ENCODE data around the gene TLE5.
"Not testable (repeated sequence)": the region's sequence is repeated elsewhere in the genome, so short reads cannot be mapped to it uniquely, and the experiment has no call there.

Gene TLE5

GRCh38 chr19:3054972-3055740, 7.1 kb downstream of the TLE5 start:
- Histone ChIP-seq H3K36me3 (ENCODE audit: control insufficient read depth in 5 of 5, insufficient read depth in 5 of 5, low read length in 5 of 5) (peaks cover 0 to 68% (median 57%) of the 10 kb centered on the region in 5 donors), H3K27me3 (ENCODE audit: control insufficient read depth in 5 of 5, insufficient read depth in 4 of 5, low read length in 5 of 5) (no peaks in the 10 kb centered on the region), H3K27ac (ENCODE audit: low read depth, low read length) (no peak overlapping the region), H3K4me3 (ENCODE audit: low read depth in 1 of 5, low read length in 5 of 5) (no peak overlapping the region), H3K9me3 (ENCODE audit: control insufficient read depth in 5 of 5, low read length in 5 of 5) (no peaks in the 10 kb centered on the region), H3K4me1 (ENCODE audit: control insufficient read depth in 5 of 5, insufficient read depth in 5 of 5, low read length in 5 of 5) (peaks cover 3 to 38% (median 34%) of the 10 kb centered on the region in 5 donors), H3K9ac (ENCODE audit: low read length in 5 of 5) (no peak overlapping the region)

DNA sequence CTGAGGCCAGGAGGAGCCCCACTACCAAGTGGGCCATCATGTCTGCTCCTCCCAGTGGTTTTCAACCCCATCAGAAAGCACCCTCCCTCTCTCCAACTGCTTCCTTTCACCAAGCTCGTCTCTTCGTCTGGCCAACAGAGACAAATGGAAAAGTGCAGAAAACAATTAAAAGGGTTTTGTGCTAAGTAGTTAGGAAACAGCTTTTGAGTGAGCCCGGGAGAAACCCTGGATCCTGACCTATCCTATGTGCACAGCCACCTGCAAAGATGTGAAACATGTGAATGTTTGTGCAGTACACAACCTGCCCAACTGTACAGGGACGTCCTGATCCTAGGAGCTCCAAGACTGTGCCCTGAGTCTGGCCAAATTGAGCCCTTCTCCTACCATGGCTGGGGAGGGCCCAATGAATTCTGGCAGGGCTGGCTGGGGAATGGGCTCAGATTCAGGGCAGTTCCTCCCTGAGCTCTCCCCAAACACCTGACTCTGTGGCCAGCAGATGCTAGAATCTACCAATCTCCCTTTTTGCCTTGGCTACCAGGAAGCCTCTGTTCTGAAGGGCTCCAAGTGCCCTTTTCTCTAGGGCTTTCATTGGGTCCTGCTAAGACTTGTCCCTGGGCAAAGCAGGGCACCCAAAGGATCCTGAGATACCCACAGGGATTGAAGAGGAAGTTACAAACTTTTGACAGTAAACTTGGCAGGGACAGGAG, 7.9 kb downstream of the TLE5 start:
- H3K4me1 ChIP-seq (ENCODE audit: control insufficient read depth in 5 of 5, insufficient read depth in 5 of 5, low read length in 5 of 5): peaks cover 2 to 31% (median 26%) of the 10 kb centered on the region in 5 donors

DNA sequence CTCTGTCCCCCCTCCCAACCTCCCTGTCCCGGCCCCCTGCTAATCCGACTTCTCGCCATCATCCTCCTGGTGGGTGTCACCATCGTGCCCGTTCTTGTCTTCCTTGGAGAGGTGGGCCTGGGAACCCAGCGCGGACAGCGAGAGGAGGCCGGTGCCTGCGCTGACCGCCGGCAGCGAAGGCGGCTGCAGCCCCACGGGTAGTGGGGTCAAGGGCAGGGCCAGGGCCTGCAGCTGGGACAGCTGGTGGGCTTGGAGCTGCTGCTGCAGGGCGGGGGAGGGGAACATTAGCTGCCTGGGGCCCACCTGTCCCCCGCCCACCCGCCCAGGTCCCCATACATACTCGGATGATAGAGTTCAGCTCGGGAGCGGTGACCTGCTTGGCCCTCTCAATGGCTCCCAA, 8.5 kb downstream of the TLE5 start:
- Histone ChIP-seq H3K4me1 (ENCODE audit: control insufficient read depth in 5 of 5, insufficient read depth in 5 of 5, low read length in 5 of 5) (peaks cover 2 to 27% (median 26%) of the 10 kb centered on the region in 5 donors), H3K36me3 (ENCODE audit: control insufficient read depth in 5 of 5, insufficient read depth in 5 of 5, low read length in 5 of 5) (peaks cover 0 to 57% (median 46%) of the 10 kb centered on the region in 5 donors), H3K27me3 (ENCODE audit: control insufficient read depth in 5 of 5, insufficient read depth in 4 of 5, low read length in 5 of 5) (no peaks in the 10 kb centered on the region), H3K9me3 (ENCODE audit: control insufficient read depth in 5 of 5, low read length in 5 of 5) (no peaks in the 10 kb centered on the region), H3K4me3 (ENCODE audit: low read depth in 1 of 5, low read length in 5 of 5) (no peak overlapping the region), H3K27ac (ENCODE audit: low read depth, low read length) (no peak overlapping the region), H3K9ac (ENCODE audit: low read length in 5 of 5) (no peak overlapping the region)

More for the DNA sequence above, 7.9 kb downstream of the TLE5 start:
- Histone ChIP-seq H3K9ac (ENCODE audit: low read length in 5 of 5) (no peak overlapping the region), H3K27me3 (ENCODE audit: control insufficient read depth in 5 of 5, insufficient read depth in 4 of 5, low read length in 5 of 5) (no peaks in the 10 kb centered on the region), H3K9me3 (ENCODE audit: control insufficient read depth in 5 of 5, low read length in 5 of 5) (no peaks in the 10 kb centered on the region), H3K36me3 (ENCODE audit: control insufficient read depth in 5 of 5, insufficient read depth in 5 of 5, low read length in 5 of 5) (peaks cover 0 to 60% (median 51%) of the 10 kb centered on the region in 5 donors), H3K4me3 (ENCODE audit: low read depth in 1 of 5, low read length in 5 of 5) (no peak overlapping the region), H3K27ac (ENCODE audit: low read depth, low read length) (no peak overlapping the region)

GRCh38 chr19:3053218-3053621, 9.1 kb downstream of the TLE5 start:
- H3K4me3 ChIP-seq (ENCODE audit: low read depth in 1 of 5, low read length in 5 of 5): no peak overlapping the region
- H3K36me3 ChIP-seq (ENCODE audit: control insufficient read depth in 5 of 5, insufficient read depth in 5 of 5, low read length in 5 of 5): peaks cover 0 to 52% (median 41%) of the 10 kb centered on the region in 5 donors
- peaks cover 2 to 22% (median 21%) of the 10 kb centered on the region in 5 donors for H3K4me1 ChIP-seq (ENCODE audit: control insufficient read depth in 5 of 5, insufficient read depth in 5 of 5, low read length in 5 of 5)
- no peaks in the 10 kb centered on the region for H3K27me3 ChIP-seq (ENCODE audit: control insufficient read depth in 5 of 5, insufficient read depth in 4 of 5, low read length in 5 of 5)
- no peak overlapping the region for H3K9ac ChIP-seq (ENCODE audit: low read length in 5 of 5)
- no peak overlapping the region for H3K27ac ChIP-seq (ENCODE audit: low read depth, low read length)
- H3K9me3 ChIP-seq (ENCODE audit: control insufficient read depth in 5 of 5, low read length in 5 of 5): no peaks in the 10 kb centered on the region

DNA sequence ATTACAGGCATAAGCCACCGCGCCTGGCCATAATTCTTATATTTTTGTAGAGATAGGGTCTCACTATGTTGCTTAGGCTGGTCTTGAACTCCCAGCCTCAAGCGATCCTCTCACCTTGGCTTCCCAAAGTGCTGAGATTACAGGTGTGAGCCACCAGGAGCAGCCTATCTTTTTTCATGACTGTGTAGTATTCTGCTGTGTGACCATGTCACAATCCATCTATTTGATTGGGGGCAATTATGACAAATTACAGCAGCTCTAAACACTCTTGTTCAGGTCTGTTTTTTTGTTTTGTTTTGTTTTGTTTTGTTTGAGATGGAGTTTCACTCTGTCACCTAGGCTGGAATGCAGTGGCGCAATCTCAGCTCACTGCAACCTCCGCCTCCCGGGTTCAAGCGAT, 12.3 kb downstream of the TLE5 start:
- not testable (repeated sequence) for H3K27me3 ChIP-seq (ENCODE audit: control insufficient read depth in 5 of 5, insufficient read depth in 4 of 5, low read length in 5 of 5); H3K27ac ChIP-seq (ENCODE audit: low read depth, low read length); H3K4me3 ChIP-seq (ENCODE audit: low read depth in 1 of 5, low read length in 5 of 5); H3K9ac ChIP-seq (ENCODE audit: low read length in 5 of 5); H3K9me3 ChIP-seq (ENCODE audit: control insufficient read depth in 5 of 5, low read length in 5 of 5)
- H3K36me3 ChIP-seq (ENCODE audit: control insufficient read depth in 5 of 5, insufficient read depth in 5 of 5, low read length in 5 of 5): peaks cover 0 to 23% (median 19%) of the 10 kb centered on the region in 5 donors
- peaks cover 4 to 18% (median 16%) of the 10 kb centered on the region in 5 donors for H3K4me1 ChIP-seq (ENCODE audit: control insufficient read depth in 5 of 5, insufficient read depth in 5 of 5, low read length in 5 of 5)

DNA sequence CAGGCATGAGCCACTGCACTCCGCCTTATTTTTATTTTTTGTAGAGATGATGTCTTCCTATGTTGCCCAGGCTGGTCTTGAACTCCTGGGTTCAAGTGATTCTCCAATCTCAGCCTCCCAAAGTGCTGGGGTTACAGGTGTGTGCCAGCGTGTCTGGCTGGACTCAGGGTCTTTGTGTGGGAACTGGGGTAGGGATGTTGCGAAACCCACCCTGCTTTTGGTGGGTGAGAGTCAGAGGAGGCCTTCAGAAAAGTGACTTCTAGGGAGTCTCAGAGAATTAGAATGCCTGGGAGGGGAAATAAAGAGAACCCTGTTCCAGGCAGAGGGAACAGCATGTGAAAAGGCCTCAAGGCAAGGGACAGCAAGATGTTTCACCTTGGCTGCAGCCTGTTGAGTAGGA, 13.2 kb downstream of the TLE5 start:
- H3K27ac ChIP-seq (ENCODE audit: low read depth, low read length): no peak overlapping the region
- H3K27me3 ChIP-seq (ENCODE audit: control insufficient read depth in 5 of 5, insufficient read depth in 4 of 5, low read length in 5 of 5): no peaks in the 10 kb centered on the region
- H3K36me3 ChIP-seq (ENCODE audit: control insufficient read depth in 5 of 5, insufficient read depth in 5 of 5, low read length in 5 of 5): peaks cover 0 to 14% (median 9%) of the 10 kb centered on the region in 5 donors
- H3K9me3 ChIP-seq (ENCODE audit: control insufficient read depth in 5 of 5, low read length in 5 of 5): no peaks in the 10 kb centered on the region
- H3K4me1 ChIP-seq (ENCODE audit: control insufficient read depth in 5 of 5, insufficient read depth in 5 of 5, low read length in 5 of 5): peaks cover 4 to 18% (median 16%) of the 10 kb centered on the region in 5 donors
- H3K9ac ChIP-seq (ENCODE audit: low read length in 5 of 5): no peak overlapping the region
- H3K4me3 ChIP-seq (ENCODE audit: low read depth in 1 of 5, low read length in 5 of 5): no peak overlapping the region

DNA sequence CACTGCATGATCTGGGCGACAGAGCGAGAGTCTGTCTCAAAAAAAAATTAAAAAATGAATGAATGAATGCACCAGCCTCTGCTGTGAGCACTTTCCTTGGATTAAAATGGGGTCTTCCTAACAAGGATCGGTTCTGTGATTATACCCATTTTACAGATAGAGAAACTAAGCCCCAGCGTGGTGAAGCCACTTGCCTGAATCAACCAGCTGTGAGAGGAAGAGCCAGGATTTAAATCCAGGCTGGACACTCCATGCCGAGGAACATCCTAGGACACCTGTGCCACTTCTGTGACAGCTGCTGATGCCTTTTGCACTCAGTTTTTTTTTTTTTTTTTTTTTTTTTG, 14.1 kb downstream of the TLE5 start:
- Histone ChIP-seq H3K9ac (ENCODE audit: low read length in 5 of 5) (no peak overlapping the region), H3K4me3 (ENCODE audit: low read depth in 1 of 5, low read length in 5 of 5) (peak overlapping the region in 1 of 5 donors; percentile 55), H3K36me3 (ENCODE audit: control insufficient read depth in 5 of 5, insufficient read depth in 5 of 5, low read length in 5 of 5) (peaks cover 0 to 4% (median 1%) of the 10 kb centered on the region in 5 donors), H3K27me3 (ENCODE audit: control insufficient read depth in 5 of 5, insufficient read depth in 4 of 5, low read length in 5 of 5) (no peaks in the 10 kb centered on the region), H3K9me3 (ENCODE audit: control insufficient read depth in 5 of 5, low read length in 5 of 5) (no peaks in the 10 kb centered on the region), H3K27ac (ENCODE audit: low read depth, low read length) (no peak overlapping the region), H3K4me1 (ENCODE audit: control insufficient read depth in 5 of 5, insufficient read depth in 5 of 5, low read length in 5 of 5) (peaks cover 4 to 18% (median 16%) of the 10 kb centered on the region in 5 donors)

DNA sequence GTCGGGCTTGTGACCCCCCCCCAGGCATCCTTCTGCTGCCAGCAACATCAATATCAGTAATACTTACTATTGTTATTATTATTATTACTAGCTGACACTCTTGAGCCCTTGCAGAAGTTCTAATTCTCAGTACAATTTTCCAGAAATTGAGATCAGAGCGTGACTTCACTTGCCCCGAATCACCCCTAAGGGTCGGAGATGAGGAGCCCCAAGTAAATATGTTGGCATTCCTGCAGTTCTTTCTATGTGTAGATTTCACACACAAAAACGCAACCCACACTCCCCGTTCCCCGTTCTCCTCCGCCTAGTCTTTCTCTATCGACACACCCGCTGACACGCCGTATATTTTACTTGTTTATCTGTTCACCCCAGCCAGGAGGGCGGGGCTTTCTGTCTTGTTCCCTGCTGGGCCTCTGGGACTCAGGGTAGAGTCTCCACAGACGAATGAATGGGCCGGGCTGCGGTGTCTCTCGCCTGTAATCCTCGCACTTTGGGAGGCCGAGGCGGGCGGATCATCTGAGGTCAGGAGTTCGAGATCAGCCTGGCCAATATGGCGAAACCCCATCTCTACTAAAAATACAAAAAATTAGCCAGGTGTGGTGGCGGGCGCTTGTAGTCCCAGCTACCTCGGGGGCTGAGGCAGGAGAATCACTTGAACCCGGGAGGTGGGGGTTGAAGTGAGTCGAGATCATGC, 14.7 kb downstream of the TLE5 start:
- no peak overlapping the region for H3K27ac ChIP-seq (ENCODE audit: low read depth, low read length)
- H3K36me3 ChIP-seq (ENCODE audit: control insufficient read depth in 5 of 5, insufficient read depth in 5 of 5, low read length in 5 of 5): peaks cover 0 to 2% (median 0%) of the 10 kb centered on the region in 5 donors
- no peaks in the 10 kb centered on the region for H3K27me3 ChIP-seq (ENCODE audit: control insufficient read depth in 5 of 5, insufficient read depth in 4 of 5, low read length in 5 of 5)
- H3K9me3 ChIP-seq (ENCODE audit: control insufficient read depth in 5 of 5, low read length in 5 of 5): no peaks in the 10 kb centered on the region
- H3K9ac ChIP-seq (ENCODE audit: low read length in 5 of 5): peak overlapping the region in 3 of 5 donors; percentile 23 to 64 (median 38)
- peak overlapping the region; percentile 21 to 64 (median 55) for H3K4me3 ChIP-seq (ENCODE audit: low read depth in 1 of 5, low read length in 5 of 5)
- H3K4me1 ChIP-seq (ENCODE audit: control insufficient read depth in 5 of 5, insufficient read depth in 5 of 5, low read length in 5 of 5): peaks cover 4 to 18% (median 16%) of the 10 kb centered on the region in 5 donors

DNA sequence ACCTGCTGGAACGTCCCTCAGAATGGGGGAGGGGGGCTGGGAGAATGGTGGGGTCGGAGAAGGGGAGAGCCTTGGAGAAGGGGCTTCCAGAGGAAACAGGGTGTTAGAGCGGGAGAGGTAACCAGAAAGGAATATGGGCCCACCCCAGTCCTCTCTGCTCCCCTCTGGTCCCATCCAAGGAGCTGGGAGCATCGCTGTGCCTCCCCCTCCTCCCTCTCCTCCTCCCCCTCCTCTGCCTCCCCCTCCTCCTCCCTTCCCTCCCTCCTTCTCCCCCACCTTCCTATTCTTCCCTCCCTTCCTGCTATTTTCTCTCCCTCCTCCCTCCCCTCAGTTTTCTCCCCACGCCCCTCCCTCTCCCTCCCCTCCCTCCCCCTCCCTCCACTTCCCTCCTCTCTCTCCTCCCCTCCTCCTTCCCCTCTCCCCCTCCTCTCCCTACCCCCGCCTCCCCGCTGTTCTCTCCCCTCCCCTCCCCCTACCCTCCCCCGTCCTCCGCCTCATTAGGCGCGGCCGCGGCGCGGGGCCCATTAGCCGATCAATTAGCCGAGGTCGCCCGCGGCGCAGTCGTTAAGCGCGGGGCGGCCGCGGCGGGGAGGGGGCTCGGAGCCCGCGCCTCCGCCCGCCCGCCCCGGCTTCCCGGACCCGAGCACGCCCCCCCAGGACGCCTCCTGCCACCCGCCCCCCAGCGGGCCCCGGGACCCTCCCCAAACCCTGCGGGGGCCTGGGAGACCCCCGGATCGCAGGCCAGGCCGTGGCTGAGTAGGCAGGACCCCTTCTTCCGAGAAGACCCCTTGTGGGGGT, 15.4 kb downstream of the TLE5 start:
- Histone ChIP-seq H3K36me3 (ENCODE audit: control insufficient read depth in 5 of 5, insufficient read depth in 5 of 5, low read length in 5 of 5) (no peaks in the 10 kb centered on the region), H3K27ac (ENCODE audit: low read depth, low read length) (no peak overlapping the region), H3K9ac (ENCODE audit: low read length in 5 of 5) (peak overlapping the region in 1 of 5 donors; percentile 64), H3K4me1 (ENCODE audit: control insufficient read depth in 5 of 5, insufficient read depth in 5 of 5, low read length in 5 of 5) (peaks cover 4 to 18% (median 16%) of the 10 kb centered on the region in 5 donors), H3K9me3 (ENCODE audit: control insufficient read depth in 5 of 5, low read length in 5 of 5) (no peaks in the 10 kb centered on the region), H3K27me3 (ENCODE audit: control insufficient read depth in 5 of 5, insufficient read depth in 4 of 5, low read length in 5 of 5) (no peaks in the 10 kb centered on the region), H3K4me3 (ENCODE audit: low read depth in 1 of 5, low read length in 5 of 5) (peak overlapping the region in 4 of 5 donors; percentile 21 to 56 (median 49))

Measured in subcutaneous abdominal adipose tissue (tissue), 5 donors.